Activated T-cell treated with anti-CD3 and anti-CD28 coated beads, Interleukin-2, amount 50 U/mL, for 72 hours (primary cell): ENCODE results near the gene SSUH2. TPM values are rescaled to one million over a fixed set of nuclear protein-coding genes. Genes with fewer than 3 reads are reported as not detected.

Experiments
- ATAC-seq, 2 donors: fragments of 150-1000 bp; cut with Tn5 transposase; replicated peaks in 1 of 2; 2 replicates each; pipeline ENCODE4 v1.10.0; 2021; ENCODE audit warnings: moderate library complexity in 2 of 2, mild to moderate bottlenecking in 1 of 2
- DNase-seq, 2 donors: peaks; one replicate each; pipeline ENCODE4 v3.0.0; 2021 to 2022; ENCODE audit warnings: mixed read lengths in 1 of 2
- H3K27ac Mint-ChIP-seq: one replicate; pipeline ENCODE4 v1.8.0; 2022; ENCODE audit warnings: mild to moderate bottlenecking, moderate library complexity, mixed read lengths
- H3K27me3 Mint-ChIP-seq: one replicate; pipeline ENCODE4 v1.8.0; 2022; ENCODE audit warnings: low read depth, mixed read lengths
- H3K36me3 Mint-ChIP-seq, 2 donors: one replicate each; pipeline ENCODE4 v1.8.0; 2022; ENCODE audit warnings: mixed read lengths in 2 of 2, mild to moderate bottlenecking in 1 of 2; ENCODE audit not compliant: insufficient read depth in 2 of 2
- H3K4me1 Mint-ChIP-seq: one replicate; pipeline ENCODE4 v1.8.0; 2022; ENCODE audit warnings: low read depth, mixed read lengths
- H3K4me3 Mint-ChIP-seq, 2 donors: one replicate each; pipeline ENCODE4 v1.8.0; 2022; ENCODE audit warnings: mild to moderate bottlenecking in 2 of 2, mixed read lengths in 2 of 2, moderate library complexity in 2 of 2
- H3K9me3 Mint-ChIP-seq, 2 donors: one replicate each; pipeline ENCODE4 v1.8.0; 2022; ENCODE audit warnings: mixed read lengths in 2 of 2
- total RNA-seq, 2 donors: library from RNA; stranded (reverse); gene quantifications; one replicate each; pipeline ENCODE4 v1.2.3, GENCODE V29; 2022

Gene SSUH2
- total RNA-seq, 2 donors from 2014 or later, result 0.31 to 0.49 TPM

GRCh38 chr3:8643693-8644365 lies 769 bp downstream of the SSUH2 start:
- DNase-seq, result no peak
- ATAC-seq, result no peak
- Mint-ChIP-seq H3K4me3 (no peak overlapping the region), H3K4me1 (no peaks in the 10 kb centered on the region), H3K27me3 (no peaks in the 10 kb centered on the region), H3K36me3 (no peaks in the 10 kb centered on the region), H3K27ac (no peak overlapping the region), H3K9me3 (no peaks in the 10 kb centered on the region)

- no peaks in the 10 kb centered on the region for H3K27me3 Mint-ChIP-seq
- no peaks in the 10 kb centered on the region for H3K36me3 Mint-ChIP-seq
- no peak overlapping the region for H3K4me3 Mint-ChIP-seq
- H3K4me1 Mint-ChIP-seq, result no peaks in the 10 kb centered on the region
- DNase-seq (no peak), ATAC-seq (no peak)
- H3K9me3 Mint-ChIP-seq, result no peaks in the 10 kb centered on the region
- H3K27ac Mint-ChIP-seq, result no peak overlapping the region
Observed at GRCh38 chr3:8642001-8642400, 2.6 kb downstream of the SSUH2 start.

- DNase-seq (no peak), ATAC-seq (no peak)
- H3K27ac Mint-ChIP-seq, result no peak overlapping the region
- H3K27me3 Mint-ChIP-seq, result peaks cover 4% of the 10 kb centered on the region
- H3K4me1 Mint-ChIP-seq, result no peaks in the 10 kb centered on the region
- no peak overlapping the region for H3K4me3 Mint-ChIP-seq
- no peaks in the 10 kb centered on the region for H3K36me3 Mint-ChIP-seq
- H3K9me3 Mint-ChIP-seq, result peaks cover 0 to 2% of the 10 kb centered on the region in 2 donors
Observed at GRCh38 chr3:8641472-8641871, 3.1 kb downstream of the SSUH2 start.

- Mint-ChIP-seq H3K4me3 (no peak overlapping the region), H3K36me3 (no peaks in the 10 kb centered on the region), H3K27ac (no peak overlapping the region), H3K9me3 (peaks cover 0 to 2% of the 10 kb centered on the region in 2 donors), H3K27me3 (peaks cover 5% of the 10 kb centered on the region), H3K4me1 (no peaks in the 10 kb centered on the region)
- ATAC-seq, result no peak
- no peak for DNase-seq
Observed at GRCh38 chr3:8640223-8640622, 4.4 kb downstream of the SSUH2 start.

- DNase-seq, result no peak
- no peak for ATAC-seq
- no peak overlapping the region for H3K4me3 Mint-ChIP-seq
- H3K27me3 Mint-ChIP-seq, result peaks cover 5% of the 10 kb centered on the region
- no peaks in the 10 kb centered on the region for H3K4me1 Mint-ChIP-seq
- H3K27ac Mint-ChIP-seq, result no peak overlapping the region
- H3K36me3 Mint-ChIP-seq, result no peaks in the 10 kb centered on the region
- H3K9me3 Mint-ChIP-seq, result peaks cover 0 to 2% of the 10 kb centered on the region in 2 donors
Observed at GRCh38 chr3:8639659-8640000, 5.0 kb downstream of the SSUH2 start.

GRCh38 chr3:8638994-8639658 lies 5.5 kb downstream of the SSUH2 start:
- no peak overlapping the region for H3K4me3 Mint-ChIP-seq
- peaks cover 0 to 2% of the 10 kb centered on the region in 2 donors for H3K9me3 Mint-ChIP-seq
- H3K4me1 Mint-ChIP-seq, result no peaks in the 10 kb centered on the region
- H3K27ac Mint-ChIP-seq, result no peak overlapping the region
- H3K36me3 Mint-ChIP-seq, result no peaks in the 10 kb centered on the region
- DNase-seq (no peak), ATAC-seq (no peak)
- H3K27me3 Mint-ChIP-seq, result peaks cover 5% of the 10 kb centered on the region

GRCh38 chr3:8637348-8637747 lies 7.2 kb downstream of the SSUH2 start:
- Mint-ChIP-seq H3K27ac (no peak overlapping the region), H3K9me3 (peaks cover 0 to 2% of the 10 kb centered on the region in 2 donors), H3K27me3 (peaks cover 5% of the 10 kb centered on the region), H3K4me3 (no peak overlapping the region), H3K4me1 (no peaks in the 10 kb centered on the region), H3K36me3 (no peaks in the 10 kb centered on the region)
- no peak for DNase-seq
- no peak for ATAC-seq

- ATAC-seq, result no peak
- Mint-ChIP-seq H3K4me1 (no peaks in the 10 kb centered on the region), H3K36me3 (no peaks in the 10 kb centered on the region)
Observed at GRCh38 chr3:8635631-8636030, 9.0 kb downstream of the SSUH2 start.

GRCh38 chr3:8635125-8635524 lies 9.5 kb downstream of the SSUH2 start:
- H3K4me3 Mint-ChIP-seq, result no peak overlapping the region

More at GRCh38 chr3:8635631-8636030, 9.0 kb downstream of the SSUH2 start:
- Mint-ChIP-seq H3K27ac (no peak overlapping the region), H3K4me3 (no peak overlapping the region), H3K27me3 (peaks cover 5% of the 10 kb centered on the region), H3K9me3 (peaks cover 0 to 2% of the 10 kb centered on the region in 2 donors)
- DNase-seq, result no peak

GRCh38 chr3:8632402-8633237 lies 12.0 kb downstream of the SSUH2 start:
- H3K4me1 Mint-ChIP-seq, result no peaks in the 10 kb centered on the region
- H3K27ac Mint-ChIP-seq, result no peak overlapping the region
- no peak overlapping the region for H3K4me3 Mint-ChIP-seq
- ATAC-seq, result no peak
- H3K36me3 Mint-ChIP-seq, result no peaks in the 10 kb centered on the region
- DNase-seq, result no peak
- H3K9me3 Mint-ChIP-seq, result peaks cover 0 to 2% of the 10 kb centered on the region in 2 donors
- peaks cover 5% of the 10 kb centered on the region for H3K27me3 Mint-ChIP-seq

More at GRCh38 chr3:8635125-8635524, 9.5 kb downstream of the SSUH2 start:
- ATAC-seq (no peak), DNase-seq (no peak)
- Mint-ChIP-seq H3K27me3 (peaks cover 5% of the 10 kb centered on the region), H3K4me1 (no peaks in the 10 kb centered on the region), H3K9me3 (peaks cover 0 to 2% of the 10 kb centered on the region in 2 donors), H3K36me3 (no peaks in the 10 kb centered on the region), H3K27ac (no peak overlapping the region)

- Mint-ChIP-seq H3K4me1 (no peaks in the 10 kb centered on the region), H3K27ac (no peak overlapping the region), H3K4me3 (no peak overlapping the region), H3K27me3 (peaks cover 3% of the 10 kb centered on the region), H3K9me3 (peaks cover 0 to 2% of the 10 kb centered on the region in 2 donors), H3K36me3 (no peaks in the 10 kb centered on the region)
- ATAC-seq (no peak), DNase-seq (no peak)
Observed at GRCh38 chr3:8631661-8632060, 12.9 kb downstream of the SSUH2 start.

- ATAC-seq (peak; percentile 41 to 96), DNase-seq (peak; percentile 32 to 72)
- peak overlapping the region in 1 of 2 donors; percentile 16 for H3K4me3 Mint-ChIP-seq
- H3K27me3 Mint-ChIP-seq, result peaks cover 6% of the 10 kb centered on the region
- H3K27ac Mint-ChIP-seq, result no peak overlapping the region
- no peaks in the 10 kb centered on the region for H3K9me3 Mint-ChIP-seq
- no peaks in the 10 kb centered on the region for H3K36me3 Mint-ChIP-seq
- no peaks in the 10 kb centered on the region for H3K4me1 Mint-ChIP-seq
Observed at GRCh38 chr3:8629151-8630021, 15.2 kb downstream of the SSUH2 start.
